Tibial artery (tissue), 4 donors: ENCODE results near the gene FAM3B.

ENCODE experiments used
- DNase-seq, 2 donors: peaks; one replicate each; pipeline ENCODE4 v3.0.0-alpha.2; 2019
- H3K27ac ChIP-seq, 2 donors: fragments of 200-600 bp; sonication (generic) in 1 of 2; 1 replicate in 1 of 2; 2 replicates in 1 of 2; pipeline ENCODE4 v1.5.1; 2018 to 2019; ENCODE audit warnings: mild to moderate bottlenecking in 1 of 2
- H3K27me3 ChIP-seq, 2 donors: fragments of 200-600 bp; sonication (generic) in 1 of 2; one replicate each; pipeline versions ENCODE4 v1.5.1 to v1.6.0; 2016 to 2019
- H3K36me3 ChIP-seq, 3 donors: fragments of 200-600 bp; sonication (generic) in 2 of 3; one replicate each; pipeline ENCODE4 v1.5.1; 2016 to 2019; ENCODE audit warnings: mild to moderate bottlenecking in 2 of 3
- H3K4me1 ChIP-seq, 4 donors: fragments of 200-600 bp; sonication (generic) in 2 of 4; 1 replicate in 3 of 4; 2 replicates in 1 of 4; pipeline ENCODE4 v1.5.1; 2016 to 2019
- H3K4me3 ChIP-seq, 2 donors: fragments of 200-600 bp; sonication (generic) in 1 of 2; 1 replicate in 1 of 2; 2 replicates in 1 of 2; pipeline ENCODE4 v1.5.1; 2018 to 2019; ENCODE audit warnings: mild to moderate bottlenecking in 2 of 2
- H3K9me3 ChIP-seq, 3 donors: fragments of 200-600 bp; sonication (generic) in 1 of 3; one replicate each; pipeline ENCODE4 v1.5.1; 2016 to 2019
- intact Hi-C: fragments of 100-400 bp; cut with DNase I; formaldehyde crosslinking; loops from one replicate; pipeline ENCODE4 v1.15.0; 2023; ENCODE audit warnings: low total_unique reads
- TF ChIP-seq, protein P1 (sequence below), 2 experiments: fragments of 200-600 bp in 1 of 2; fragments of 450-650 bp in 1 of 2; IDR thresholded peaks; one replicate each; pipeline ENCODE4 v1.5.1; 2017 to 2019; ENCODE audit warnings: antibody characterized with exemption in 2 of 2, mild to moderate bottlenecking in 1 of 2, moderate library complexity in 1 of 2

FAM3B gene

GRCh38 chr21:41327753-41328152 lies 11.2 kb downstream of the FAM3B start:
- no peak overlapping the region for H3K27ac ChIP-seq
- no peak overlapping the region for H3K4me3 ChIP-seq
- TF ChIP-seq, protein P1, sequence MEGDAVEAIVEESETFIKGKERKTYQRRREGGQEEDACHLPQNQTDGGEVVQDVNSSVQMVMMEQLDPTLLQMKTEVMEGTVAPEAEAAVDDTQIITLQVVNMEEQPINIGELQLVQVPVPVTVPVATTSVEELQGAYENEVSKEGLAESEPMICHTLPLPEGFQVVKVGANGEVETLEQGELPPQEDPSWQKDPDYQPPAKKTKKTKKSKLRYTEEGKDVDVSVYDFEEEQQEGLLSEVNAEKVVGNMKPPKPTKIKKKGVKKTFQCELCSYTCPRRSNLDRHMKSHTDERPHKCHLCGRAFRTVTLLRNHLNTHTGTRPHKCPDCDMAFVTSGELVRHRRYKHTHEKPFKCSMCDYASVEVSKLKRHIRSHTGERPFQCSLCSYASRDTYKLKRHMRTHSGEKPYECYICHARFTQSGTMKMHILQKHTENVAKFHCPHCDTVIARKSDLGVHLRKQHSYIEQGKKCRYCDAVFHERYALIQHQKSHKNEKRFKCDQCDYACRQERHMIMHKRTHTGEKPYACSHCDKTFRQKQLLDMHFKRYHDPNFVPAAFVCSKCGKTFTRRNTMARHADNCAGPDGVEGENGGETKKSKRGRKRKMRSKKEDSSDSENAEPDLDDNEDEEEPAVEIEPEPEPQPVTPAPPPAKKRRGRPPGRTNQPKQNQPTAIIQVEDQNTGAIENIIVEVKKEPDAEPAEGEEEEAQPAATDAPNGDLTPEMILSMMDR (IDR thresholded peaks at IDR 0.05), result no peak
- no peaks in the 10 kb centered on the region for H3K9me3 ChIP-seq
- DNase-seq, result no peak
- peaks cover 0 to 2% of the 10 kb centered on the region in 2 donors for H3K27me3 ChIP-seq
- no peaks in the 10 kb centered on the region for H3K4me1 ChIP-seq
- no peaks in the 10 kb centered on the region for H3K36me3 ChIP-seq
- intact Hi-C loops, result no loop called here

GRCh38 chr21:41328660-41329607 lies 12.3 kb downstream of the FAM3B start:
- no peak for DNase-seq
- no peak overlapping the region for H3K4me3 ChIP-seq

GRCh38 chr21:41333752-41334151 lies 17.2 kb downstream of the FAM3B start:
- Histone ChIP-seq H3K36me3 (no peaks in the 10 kb centered on the region), H3K9me3 (peaks cover 0 to 16% (median 13%) of the 10 kb centered on the region in 3 donors), H3K27ac (no peak overlapping the region), H3K27me3 (no peaks in the 10 kb centered on the region), H3K4me1 (no peaks in the 10 kb centered on the region), H3K4me3 (no peak overlapping the region)
- intact Hi-C loops, result no loop called here
- TF ChIP-seq, protein P1 (IDR thresholded peaks at IDR 0.05), result no peak
- DNase-seq, result no peak

More at GRCh38 chr21:41328660-41329607, 12.3 kb downstream of the FAM3B start:
- TF ChIP-seq, protein P1 (IDR thresholded peaks at IDR 0.05), result no peak
- intact Hi-C loops, result no loop called here
- Histone ChIP-seq H3K27me3 (no peaks in the 10 kb centered on the region), H3K4me1 (no peaks in the 10 kb centered on the region), H3K27ac (no peak overlapping the region), H3K36me3 (no peaks in the 10 kb centered on the region), H3K9me3 (peaks cover 0 to 7% (median 0%) of the 10 kb centered on the region in 3 donors)

DNA sequence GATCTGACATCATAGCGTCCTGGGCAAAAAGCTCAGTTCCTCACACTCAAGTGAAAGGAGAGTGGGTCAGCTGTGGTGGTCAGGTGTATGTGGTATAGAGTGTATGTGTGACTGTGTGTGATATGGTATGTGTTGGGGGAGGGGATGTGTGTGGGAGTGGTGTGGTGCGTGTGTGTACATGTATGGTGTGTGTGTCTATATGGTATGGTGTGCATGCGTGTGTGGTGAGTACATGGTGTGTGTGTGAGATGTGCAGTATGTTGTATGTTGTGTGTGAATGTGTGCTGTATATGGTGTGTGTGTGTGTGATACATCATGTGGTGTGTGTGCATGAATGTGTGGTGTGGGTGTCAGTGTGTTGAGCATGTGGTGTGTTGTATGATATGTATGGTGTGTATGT lies 20.9 kb downstream of the FAM3B start:
- no peak for DNase-seq
- H3K4me1 ChIP-seq, result no peaks in the 10 kb centered on the region
- intact Hi-C loops, result no loop called here
- H3K27ac ChIP-seq, result no peak overlapping the region
- no peaks in the 10 kb centered on the region for H3K36me3 ChIP-seq
- no peaks in the 10 kb centered on the region for H3K27me3 ChIP-seq
- no peak overlapping the region for H3K4me3 ChIP-seq
- H3K9me3 ChIP-seq, result peaks cover 0 to 22% (median 13%) of the 10 kb centered on the region in 3 donors
- TF ChIP-seq, protein P1 (IDR thresholded peaks at IDR 0.05), result no peak

DNA sequence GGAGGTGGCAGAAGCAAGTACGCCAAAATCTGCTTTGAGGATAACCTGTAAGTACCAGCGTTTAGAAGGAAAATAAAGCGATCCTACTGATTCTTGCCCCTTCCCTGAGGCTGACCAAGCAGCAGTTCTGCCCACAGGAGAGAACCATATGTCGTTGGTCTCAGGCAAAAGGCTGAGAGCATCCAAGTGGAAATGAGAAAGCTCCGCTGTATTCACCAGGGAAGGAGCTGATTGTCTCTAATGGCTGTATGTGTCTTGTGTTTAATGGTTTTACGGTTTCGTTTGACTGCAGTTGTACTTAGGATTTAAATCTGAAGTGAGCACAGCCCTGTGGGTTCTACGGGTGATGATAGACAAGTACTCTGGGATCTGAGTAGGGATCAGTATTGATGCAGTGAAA lies 21.9 kb downstream of the FAM3B start:
- H3K9me3 ChIP-seq, result peaks cover 0 to 20% (median 13%) of the 10 kb centered on the region in 3 donors
- no peaks in the 10 kb centered on the region for H3K27me3 ChIP-seq
- intact Hi-C loops, result no loop called here
- no peak overlapping the region for H3K4me3 ChIP-seq
- DNase-seq, result no peak
- no peak overlapping the region for H3K27ac ChIP-seq
- H3K36me3 ChIP-seq, result no peaks in the 10 kb centered on the region
- H3K4me1 ChIP-seq, result no peaks in the 10 kb centered on the region
- TF ChIP-seq, protein P1 (IDR thresholded peaks at IDR 0.05), result no peak
